GM21360 (cell line): ENCODE measurements around the gene INVS.
"Not testable (repeated sequence)": the region's sequence is repeated elsewhere in the genome, so short reads cannot be mapped to it uniquely, and the experiment has no call there.

Experiments used
- ATAC-seq: cut with Tn5 transposase; IDR thresholded peaks from one replicate; pipeline ENCODE4 v1.9.1; 2021; ENCODE audit warnings: mild to moderate bottlenecking, moderate library complexity; ENCODE audit not compliant: unreplicated experiment

The INVS gene

GRCh38 chr9:100191264-100191663 lies 92.2 kb downstream of the INVS start:
- ATAC-seq, result no peak

- no peak for ATAC-seq
These were observed 94.0 kb downstream of the INVS start for GRCh38 chr9:100193078-100193477.

DNA sequence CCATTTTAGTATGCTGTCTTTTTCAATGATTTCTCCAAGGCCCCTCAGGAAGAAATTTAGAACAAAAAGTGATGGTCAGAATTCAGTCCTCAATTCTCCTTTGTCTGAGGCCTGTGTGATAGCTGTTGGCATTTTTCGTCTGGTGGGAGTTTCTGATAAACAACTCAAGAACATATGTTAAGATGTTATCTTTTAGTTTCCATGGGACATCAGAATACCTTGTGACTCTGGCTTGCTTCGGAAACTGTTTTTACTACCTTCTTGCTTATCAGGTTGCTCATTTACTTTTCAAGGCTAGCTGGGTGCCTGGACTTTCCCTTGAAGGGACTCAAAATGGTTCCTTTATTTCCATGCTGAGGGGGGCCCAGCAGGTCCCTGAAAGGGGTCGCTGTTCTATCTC lies 97.2 kb downstream of the INVS start:
- ATAC-seq, result no peak

GRCh38 chr9:100196828-100197227 lies 97.8 kb downstream of the INVS start:
- no peak for ATAC-seq

- no peak for ATAC-seq
These were observed 98.5 kb downstream of the INVS start for GRCh38 chr9:100197553-100197952.

DNA sequence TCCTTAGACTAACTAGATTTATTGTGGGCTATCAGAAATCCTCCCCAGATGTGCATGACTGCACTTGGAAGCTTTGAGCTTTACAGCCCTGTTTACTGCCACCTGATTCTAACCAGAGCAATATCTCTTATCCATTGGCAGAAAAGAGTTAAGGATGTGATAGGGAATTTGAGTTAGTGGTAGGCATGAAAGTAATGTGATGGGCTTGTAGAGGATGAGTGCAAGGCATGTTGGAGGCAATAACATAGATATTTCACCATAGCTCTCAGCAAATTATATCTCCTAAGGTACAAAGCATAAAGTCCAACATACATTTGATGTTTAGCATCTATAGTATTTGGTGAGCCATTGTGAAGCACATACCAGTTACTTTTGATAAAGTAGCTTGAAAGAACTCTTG lies 103.8 kb downstream of the INVS start:
- no peak for ATAC-seq

DNA sequence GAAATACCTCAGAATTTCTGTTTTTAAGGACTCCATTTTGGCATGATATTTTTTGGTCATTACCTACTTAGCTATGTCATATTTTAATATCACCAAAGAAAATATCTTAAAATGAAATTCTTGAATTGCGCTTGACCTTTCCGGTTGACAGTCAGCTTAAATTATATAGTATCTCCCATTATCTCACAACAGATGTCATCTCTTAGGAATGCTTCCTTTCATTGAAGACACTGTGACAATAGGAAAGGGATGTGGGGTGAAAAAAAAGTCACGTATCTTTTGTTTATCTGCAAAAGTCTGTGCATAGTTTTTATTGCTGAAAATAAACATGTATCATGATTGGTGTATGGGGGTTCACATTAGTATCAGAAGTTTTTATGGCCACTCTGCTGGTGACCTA lies 105.8 kb downstream of the INVS start:
- ATAC-seq, result no peak

GRCh38 chr9:100206899-100207298 lies 107.9 kb downstream of the INVS start:
- no peak for ATAC-seq

GRCh38 chr9:100208673-100209072 lies 109.6 kb downstream of the INVS start:
- no peak for ATAC-seq

DNA sequence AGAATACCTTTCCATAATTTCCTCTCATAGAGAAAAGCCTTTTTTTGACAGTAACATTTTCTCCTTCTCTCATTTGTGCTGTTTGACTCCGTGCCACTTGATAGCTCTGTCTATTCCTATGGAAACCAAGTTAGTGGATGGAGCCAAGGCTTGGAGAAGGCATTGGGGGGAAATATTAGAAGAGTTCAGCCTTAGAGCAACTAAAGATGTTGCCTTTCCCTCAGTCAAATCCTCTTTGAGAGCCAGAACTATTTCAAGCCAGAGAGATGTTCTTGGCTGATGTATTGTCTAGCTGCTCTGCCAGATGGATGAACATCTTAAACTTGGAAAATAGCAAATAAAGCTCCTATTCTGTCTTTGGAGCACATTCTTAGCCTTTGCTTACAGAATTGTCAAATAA lies 112.4 kb downstream of the INVS start:
- ATAC-seq, result no peak

DNA sequence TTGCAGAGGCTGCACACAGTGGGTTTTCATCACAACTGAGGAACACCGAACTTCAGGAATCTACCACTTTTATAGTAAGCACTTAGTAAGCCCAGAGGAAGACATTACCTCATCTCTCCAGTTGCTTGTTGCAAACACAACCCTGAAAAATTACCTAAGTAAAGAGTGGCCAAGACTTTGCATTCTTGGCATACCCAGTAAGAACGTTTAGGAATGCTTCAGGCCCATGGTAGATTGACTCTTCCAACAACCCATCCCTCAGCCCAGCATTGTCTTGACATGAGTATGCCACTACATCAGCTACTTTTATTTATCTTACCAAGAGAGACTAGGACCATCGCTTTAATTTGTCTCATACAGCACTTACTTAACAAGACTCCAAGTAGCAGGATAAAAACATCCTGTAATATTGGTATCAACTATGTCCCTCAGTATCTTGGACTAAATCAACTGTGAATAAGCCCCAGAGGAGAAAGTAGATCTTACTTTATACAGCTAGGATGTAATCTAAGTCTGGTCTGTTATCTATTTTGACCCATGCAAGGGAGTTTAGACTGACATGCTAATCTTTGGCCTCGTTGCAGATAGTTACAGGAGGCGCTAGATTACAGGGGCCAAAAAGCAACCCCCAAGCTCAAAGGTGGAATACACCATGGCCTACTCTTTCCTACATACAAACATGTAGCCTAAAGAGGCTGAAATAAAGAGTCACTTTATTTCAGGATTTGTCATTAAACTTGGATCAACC lies 114.9 kb downstream of the INVS start:
- ATAC-seq, result no peak

DNA sequence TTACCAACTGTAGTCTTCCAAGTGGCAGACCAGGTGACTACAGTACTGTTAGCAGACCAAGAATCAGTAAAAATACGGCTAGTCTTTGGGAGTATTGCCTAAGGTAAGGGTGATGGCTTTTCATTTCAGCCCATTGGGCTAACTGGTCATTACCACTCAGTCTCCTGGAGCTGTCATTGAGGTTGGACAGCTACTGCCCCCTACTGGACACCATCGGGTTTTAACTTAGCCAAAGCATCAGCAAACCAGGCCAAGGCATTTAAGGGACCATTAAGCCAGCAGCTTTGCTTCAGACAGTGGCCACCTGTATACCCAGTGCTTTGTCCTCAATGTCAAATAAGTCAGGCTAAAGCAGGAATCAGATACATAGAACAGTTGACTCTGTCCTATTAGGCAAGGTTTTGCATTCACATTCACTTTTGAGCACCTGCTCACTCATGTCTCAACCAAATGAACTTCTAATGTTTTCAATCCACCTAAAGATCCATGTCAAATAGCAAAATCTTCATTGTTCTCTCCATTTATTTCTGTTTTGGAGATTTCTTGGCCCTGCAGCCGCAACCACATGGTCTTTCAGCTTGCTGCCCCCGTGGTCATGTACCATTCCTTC lies 117.2 kb downstream of the INVS start:
- peak; percentile 59 for ATAC-seq

DNA sequence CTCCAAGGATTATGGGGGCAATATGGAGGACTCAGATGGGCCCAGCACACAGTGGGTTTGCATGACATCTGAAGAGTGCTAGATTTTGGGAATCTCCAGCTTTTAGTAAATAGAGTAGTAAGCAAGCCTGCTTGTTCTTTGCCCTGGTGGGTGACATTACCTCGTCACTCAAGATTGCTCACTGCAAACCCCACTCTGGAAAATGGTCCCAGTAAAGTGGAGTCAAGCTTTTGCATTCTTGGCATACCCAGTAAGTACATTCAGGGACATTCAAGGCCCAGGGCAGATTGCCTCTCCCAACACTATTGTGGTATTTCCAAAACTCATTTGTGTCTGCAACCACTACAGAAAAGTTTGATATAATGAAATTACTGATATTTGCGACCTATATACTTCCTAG lies 118.5 kb downstream of the INVS start:
- ATAC-seq, result no peak

- peak; percentile 74 for ATAC-seq
These were observed 120.3 kb downstream of the INVS start for GRCh38 chr9:100219347-100219746.

DNA sequence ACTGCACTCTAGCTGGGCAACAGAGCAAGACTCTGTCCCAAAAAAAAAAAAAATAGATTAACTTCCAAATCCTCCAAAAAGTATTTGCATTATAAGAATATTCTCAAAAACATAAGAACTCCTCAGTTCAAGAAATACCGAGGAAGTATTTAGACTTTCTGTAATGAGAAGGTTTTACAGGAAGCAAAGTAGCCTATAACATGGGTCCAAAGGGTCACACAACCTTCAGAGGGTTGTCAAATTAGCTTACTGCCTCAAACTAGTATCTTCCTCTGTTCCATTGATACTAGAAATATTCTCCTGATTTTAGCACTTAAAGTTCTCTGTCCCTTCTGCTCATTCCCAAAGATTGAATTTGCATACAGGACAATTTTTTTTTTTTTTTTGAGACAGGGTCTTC lies 121.9 kb downstream of the INVS start:
- ATAC-seq, result no peak

- no peak for ATAC-seq
These were observed 122.5 kb downstream of the INVS start for GRCh38 chr9:100221538-100221937.

GRCh38 chr9:100222674-100223073 lies 123.6 kb downstream of the INVS start:
- no peak for ATAC-seq

- ATAC-seq, result no peak
These were observed 128.6 kb downstream of the INVS start for GRCh38 chr9:100227636-100228035.

DNA sequence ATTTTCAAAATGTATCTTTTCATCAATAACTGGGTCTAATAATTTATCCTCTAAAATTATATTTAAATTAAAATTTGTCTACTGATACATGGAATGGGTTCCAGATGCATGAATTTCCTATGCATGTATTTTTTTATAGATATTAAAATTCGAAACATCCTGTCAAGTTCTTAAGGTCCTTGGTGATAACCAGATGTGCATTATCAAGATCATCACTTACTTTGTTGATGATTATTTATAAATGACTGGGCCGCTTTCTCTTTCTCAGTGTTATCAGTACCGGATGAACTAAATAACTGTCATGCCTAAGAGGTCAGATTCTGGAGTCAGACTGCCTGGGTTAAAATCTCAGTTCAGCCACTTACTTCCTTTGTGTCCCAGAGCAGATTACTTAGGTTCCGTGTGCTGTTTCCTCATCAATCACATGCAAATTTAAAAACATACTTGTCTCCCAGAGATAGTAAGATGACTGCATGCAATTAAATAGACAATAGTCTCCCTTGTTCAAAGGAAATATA lies 129.4 kb downstream of the INVS start:
- ATAC-seq, result no peak

DNA sequence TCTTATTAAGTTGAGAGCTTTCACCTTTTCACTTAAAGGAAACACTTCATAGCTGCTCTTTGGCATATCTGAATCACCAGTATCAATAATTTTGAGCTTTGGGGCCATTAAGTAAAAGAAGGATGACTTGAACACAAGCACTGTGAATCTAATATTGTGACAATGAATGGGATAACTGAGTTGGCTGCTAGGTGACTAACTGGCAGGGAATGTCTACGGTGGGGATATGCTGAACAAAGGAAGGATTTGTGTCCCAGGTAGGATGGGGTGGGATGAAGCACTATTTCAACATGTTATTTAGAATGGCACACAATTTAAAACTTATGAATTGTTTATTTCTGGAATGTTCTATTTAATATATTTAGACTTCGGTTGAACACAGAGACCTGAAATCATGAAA lies 130.1 kb downstream of the INVS start:
- no peak for ATAC-seq

- ATAC-seq, result no peak
These were observed 130.5 kb downstream of the INVS start for GRCh38 chr9:100229561-100229960.

- not testable (repeated sequence) for ATAC-seq
These were observed 137.9 kb downstream of the INVS start for GRCh38 chr9:100236986-100237385.

GRCh38 chr9:100240512-100240911 lies 141.5 kb downstream of the INVS start:
- no peak for ATAC-seq
